Karpas-422 (cell line): ENCODE measurements around the gene TLR10. TPM values are rescaled to one million over a fixed set of nuclear protein-coding genes. Genes with fewer than 3 reads are reported as not detected.

ENCODE experiments used
- DNase-seq: peaks from one replicate; pipeline ENCODE4 v3.0.0-alpha.2; 2015
- H2AFZ ChIP-seq: fragments of 200-600 bp; sonication (generic); 2 replicates; pipeline ENCODE4 v1.6.1; 2014; ENCODE audit warnings: antibody characterized with exemption, low read length, mixed read lengths
- H3K27ac ChIP-seq: fragments of 200-600 bp; sonication (generic); 2 replicates; pipeline ENCODE4 v1.5.1; 2014; ENCODE audit warnings: mild to moderate bottlenecking, low read length, moderate library complexity
- H3K27me3 ChIP-seq: fragments of 200-600 bp; sonication (generic); 2 replicates; pipeline ENCODE4 v1.6.1; 2014; ENCODE audit warnings: low read length, mixed read lengths
- H3K36me3 ChIP-seq: fragments of 200-600 bp; sonication (generic); 2 replicates; pipeline ENCODE4 v1.6.1; 2014; ENCODE audit warnings: low read length, mixed read lengths; ENCODE audit not compliant: insufficient read depth
- H3K4me1 ChIP-seq: fragments of 200-600 bp; sonication (generic); 2 replicates; pipeline ENCODE4 v1.6.1; 2014; ENCODE audit warnings: mild to moderate bottlenecking, low read length, mixed read lengths
- H3K4me2 ChIP-seq: fragments of 200-600 bp; sonication (generic); 2 replicates; pipeline ENCODE4 v1.6.1; 2014; ENCODE audit warnings: low read length, low read depth, mild to moderate bottlenecking; ENCODE audit not compliant: poor library complexity, severe bottlenecking
- H3K4me3 ChIP-seq: fragments of 200-600 bp; sonication (generic); 2 replicates; pipeline ENCODE4 v1.5.1; 2014; ENCODE audit warnings: mild to moderate bottlenecking, antibody characterized with exemption, low read length, mixed read lengths
- H3K79me2 ChIP-seq: fragments of 200-600 bp; sonication (generic); 2 replicates; pipeline ENCODE4 v1.6.1; 2014; ENCODE audit warnings: mild to moderate bottlenecking, low read length, mixed read lengths
- H3K9ac ChIP-seq: fragments of 200-600 bp; sonication (generic); 2 replicates; pipeline ENCODE4 v1.6.0; 2014; ENCODE audit warnings: low read length
- H3K9me2 ChIP-seq: fragments of 200-600 bp; sonication (generic), shearing (Covaris generic); replicated peaks from 2 replicates; pipeline ENCODE4 v1.6.0; 2014; ENCODE audit warnings: mild to moderate bottlenecking, low read length, moderate library complexity; ENCODE audit not compliant: insufficient read depth
- H3K9me3 ChIP-seq: fragments of 300-700, 200-600 bp; sonication (generic); 2 replicates; pipeline ENCODE4 v1.6.1; 2014; ENCODE audit warnings: low read length, mixed read lengths
- H4K20me1 ChIP-seq: fragments of 200-600 bp; sonication (generic); 2 replicates; pipeline ENCODE4 v1.6.1; 2014; ENCODE audit warnings: mild to moderate bottlenecking, antibody characterized with exemption, low read length, low read depth; ENCODE audit not compliant: insufficient read depth
- total RNA-seq: library from RNA; depleted of rRNA; stranded (reverse); fragments of >200 nt; shearing (Covaris generic); gene quantifications from 2 replicates; pipeline ENCODE4 v1.2.3, GENCODE V29; 2014; ENCODE audit warnings: low replicate concordance

The TLR10 gene
- total RNA-seq, 1 experiment from 2014 or later: 142 TPM

DNA sequence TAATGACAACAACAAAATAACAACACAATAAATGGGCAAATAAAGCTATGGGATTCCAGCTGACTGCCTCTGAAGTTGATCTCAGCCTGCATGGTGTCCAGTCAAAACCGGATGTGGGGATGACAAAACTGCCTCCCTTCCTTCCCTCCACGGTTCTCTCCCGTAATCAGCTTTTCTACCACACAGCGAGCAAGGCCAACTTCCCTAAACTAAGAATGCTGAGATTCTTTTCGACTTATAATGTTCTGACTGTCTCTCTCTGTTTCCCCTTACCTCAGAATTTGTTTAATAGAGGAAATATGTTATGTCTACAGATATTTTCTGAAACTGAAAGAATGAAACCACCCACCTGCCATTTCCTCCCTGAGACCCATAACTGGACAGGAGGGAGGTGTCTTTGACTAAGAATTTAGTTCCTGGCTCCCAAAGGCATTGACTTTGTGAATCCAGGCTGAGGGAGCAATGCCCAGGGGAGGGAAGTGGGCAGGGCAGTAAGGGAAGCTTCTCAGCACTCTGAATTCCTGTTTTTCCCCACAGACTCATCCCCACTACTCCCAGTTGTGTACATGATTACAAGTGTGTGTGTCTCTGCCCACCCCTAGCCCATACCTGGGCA lies 22.8 kb upstream of the TLR10 start:
- Histone ChIP-seq H3K4me1 (peaks cover 43% of the 10 kb centered on the region), H3K9me3 (peaks cover 3% of the 10 kb centered on the region; the same call in 1 of the 2 replicates), H3K36me3 (peaks cover 21% of the 10 kb centered on the region), H3K9ac (peak overlapping the region; percentile 72), H3K27me3 (no peaks in the 10 kb centered on the region), H3K27ac (peak overlapping the region; percentile 93), H3K79me2 (peaks cover 25% of the 10 kb centered on the region), H3K4me3 (peak overlapping the region; percentile 63), H3K9me2 (no peaks in the 10 kb centered on the region), H3K4me2 (peak overlapping the region; percentile 81), H4K20me1 (no peaks in the 10 kb centered on the region), H2AFZ (peak overlapping the region; percentile 38; the same call in 1 of the 2 replicates)
- peak; percentile 88 for DNase-seq

DNA sequence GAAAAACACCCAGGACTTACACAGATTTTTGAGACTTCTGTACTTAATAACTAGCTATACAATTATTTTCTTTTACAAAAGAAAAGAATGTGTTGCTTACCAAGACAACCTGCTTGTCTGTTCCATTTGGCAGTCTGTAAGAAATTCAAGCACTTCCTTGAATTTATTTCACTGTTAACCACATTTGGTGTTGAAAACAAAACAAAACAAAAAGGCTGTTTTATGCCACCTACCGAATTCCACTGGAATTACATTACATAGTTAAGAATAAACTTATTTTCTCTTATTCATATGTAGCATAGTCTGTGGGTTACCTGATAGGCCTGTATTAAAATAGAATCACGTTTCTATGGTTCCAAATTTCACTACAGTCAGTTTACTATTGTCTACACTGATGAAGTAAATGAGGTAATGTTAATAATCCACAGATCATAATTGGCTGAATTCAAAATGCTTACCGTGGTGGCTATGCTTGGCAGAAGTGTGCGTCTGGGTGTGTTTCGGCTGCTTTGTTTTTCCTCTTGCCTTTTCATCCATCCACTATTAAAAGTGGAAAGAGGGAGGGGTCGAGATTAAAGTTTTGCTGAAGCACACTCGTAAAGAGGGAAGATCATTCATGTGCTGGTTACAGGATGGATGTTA lies 22.0 kb upstream of the TLR10 start, which contains the start of gene TLR1:
TSS of gene TLR1 (minus strand) at position 138 of the 642 bp plus-strand sequence. CDS start 5,960 bp downstream, outside the sequence.
- Histone ChIP-seq H3K79me2 (peaks cover 25% of the 10 kb centered on the region), H4K20me1 (no peaks in the 10 kb centered on the region), H3K9me3 (peaks cover 3% of the 10 kb centered on the region; the same call in 1 of the 2 replicates), H3K4me2 (peak within 1 kb of the TSS; percentile 81), H3K4me3 (peak within 1 kb of the TSS; percentile 63), H2AFZ (peak within 1 kb of the TSS; percentile 38; the same call in 1 of the 2 replicates), H3K9me2 (no peaks in the 10 kb centered on the region), H3K4me1 (peaks cover 36% of the 10 kb centered on the region), H3K36me3 (peaks cover 30% of the 10 kb centered on the region), H3K27me3 (no peaks in the 10 kb centered on the region), H3K9ac (peak within 1 kb of the TSS; percentile 72), H3K27ac (peak within 1 kb of the TSS; percentile 93)
- peak; percentile 89 for DNase-seq

DNA sequence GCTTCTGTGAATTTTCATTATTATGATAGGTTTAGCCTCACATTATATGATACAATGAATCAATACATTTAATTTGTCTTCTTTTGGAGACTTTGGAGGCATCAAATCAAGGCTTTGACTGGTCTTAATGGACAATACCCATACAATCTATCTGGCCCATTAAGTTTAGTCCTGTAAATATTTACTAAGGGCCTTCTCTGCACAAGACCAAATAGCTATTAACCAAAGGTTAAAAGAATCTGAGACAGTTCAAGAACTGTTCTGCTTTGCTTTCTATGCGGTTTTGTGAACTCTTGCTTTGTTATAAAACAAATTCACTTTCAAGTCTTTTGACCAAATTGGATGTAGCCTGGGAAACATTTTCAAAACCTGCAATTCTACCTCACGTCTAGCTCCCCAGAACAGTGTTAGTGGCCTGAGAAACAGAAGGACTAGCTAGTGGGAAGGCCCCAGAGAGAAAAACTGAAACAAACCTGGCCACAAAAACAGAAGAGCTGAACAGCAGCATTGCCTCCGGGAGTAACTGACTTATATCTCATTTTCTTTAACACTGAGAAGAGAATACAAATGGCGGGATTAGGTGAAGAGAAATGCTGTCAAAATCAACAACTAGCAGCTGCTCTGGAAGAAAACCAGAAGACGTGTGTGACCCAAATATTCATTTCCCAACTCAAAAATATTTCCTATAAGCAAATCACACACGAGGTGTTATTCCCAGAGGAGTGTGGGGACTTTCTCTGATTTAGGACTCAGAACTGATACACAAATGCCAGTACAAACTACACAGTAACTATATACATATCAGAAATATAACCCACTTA lies 21.3 kb upstream of the TLR10 start:
- H3K4me2 ChIP-seq: peak overlapping the region; percentile 81
- peak; percentile 72 for DNase-seq
- H3K9ac ChIP-seq: peak overlapping the region; percentile 72

DNA sequence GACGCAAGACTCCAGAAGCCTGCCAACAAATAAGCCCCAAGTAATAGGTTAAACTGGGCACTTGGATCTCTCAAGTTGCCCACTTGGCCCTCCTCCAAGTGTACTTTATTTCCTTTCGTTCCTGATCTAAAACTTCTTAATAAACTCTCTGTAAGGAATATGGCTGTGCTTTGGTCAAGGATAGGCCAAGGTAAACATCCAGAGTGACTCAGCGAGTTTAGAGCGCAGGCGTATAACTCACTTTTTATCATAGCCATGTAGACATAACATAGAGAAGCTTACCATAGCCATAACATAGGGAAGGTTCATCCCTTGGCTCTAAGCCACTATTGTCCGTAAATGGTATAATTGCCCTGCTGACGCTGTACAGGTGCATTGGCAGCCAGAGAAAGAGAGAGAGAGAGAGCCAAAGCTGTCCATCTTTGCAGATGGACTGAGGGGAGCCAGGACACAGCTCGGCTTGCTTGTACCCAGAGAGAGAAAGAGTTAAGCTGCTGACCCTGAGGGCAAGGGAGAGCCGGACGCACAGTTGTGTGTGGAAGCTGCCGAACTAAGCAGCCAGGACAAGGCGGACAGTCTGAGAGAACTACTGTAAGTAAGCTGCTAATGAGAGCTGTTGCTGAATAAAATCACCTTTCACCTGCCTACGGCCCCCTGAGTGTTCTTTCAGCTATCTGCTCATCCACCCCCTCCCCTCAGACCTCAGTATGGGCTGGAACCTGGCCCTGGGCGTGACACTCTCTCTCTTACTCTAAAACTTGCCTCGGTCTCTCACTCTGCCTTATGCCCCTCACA lies 20.0 kb upstream of the TLR10 start:
- Histone ChIP-seq H2AFZ (no peak overlapping the region), H3K9ac (no peak overlapping the region), H3K27ac (peak overlapping the region; percentile 93; the same call in 1 of the 2 replicates), H3K4me1 (peaks cover 31% of the 10 kb centered on the region), H3K4me3 (peak overlapping the region; percentile 63), H3K9me3 (peaks cover 3% of the 10 kb centered on the region; the same call in 1 of the 2 replicates), H3K9me2 (no peaks in the 10 kb centered on the region), H4K20me1 (no peaks in the 10 kb centered on the region), H3K4me2 (peak overlapping the region; percentile 81), H3K36me3 (peaks cover 50% of the 10 kb centered on the region), H3K79me2 (peaks cover 25% of the 10 kb centered on the region), H3K27me3 (no peaks in the 10 kb centered on the region)
- DNase-seq: no peak

More for the DNA sequence above, 21.3 kb upstream of the TLR10 start:
- no peaks in the 10 kb centered on the region for H3K9me2 ChIP-seq
- peak overlapping the region; percentile 63 for H3K4me3 ChIP-seq
- peaks cover 37% of the 10 kb centered on the region for H3K36me3 ChIP-seq
- peaks cover 31% of the 10 kb centered on the region for H3K4me1 ChIP-seq
- H3K79me2 ChIP-seq: peaks cover 25% of the 10 kb centered on the region
- H2AFZ ChIP-seq: 0 out of 2 replicates have a peak overlapping the region, but pooled peaks have one; percentile 4
- H3K27me3 ChIP-seq: no peaks in the 10 kb centered on the region
- H3K27ac ChIP-seq: peak overlapping the region; percentile 93
- no peaks in the 10 kb centered on the region for H4K20me1 ChIP-seq
- H3K9me3 ChIP-seq: peaks cover 3% of the 10 kb centered on the region; the same call in 1 of the 2 replicates

DNA sequence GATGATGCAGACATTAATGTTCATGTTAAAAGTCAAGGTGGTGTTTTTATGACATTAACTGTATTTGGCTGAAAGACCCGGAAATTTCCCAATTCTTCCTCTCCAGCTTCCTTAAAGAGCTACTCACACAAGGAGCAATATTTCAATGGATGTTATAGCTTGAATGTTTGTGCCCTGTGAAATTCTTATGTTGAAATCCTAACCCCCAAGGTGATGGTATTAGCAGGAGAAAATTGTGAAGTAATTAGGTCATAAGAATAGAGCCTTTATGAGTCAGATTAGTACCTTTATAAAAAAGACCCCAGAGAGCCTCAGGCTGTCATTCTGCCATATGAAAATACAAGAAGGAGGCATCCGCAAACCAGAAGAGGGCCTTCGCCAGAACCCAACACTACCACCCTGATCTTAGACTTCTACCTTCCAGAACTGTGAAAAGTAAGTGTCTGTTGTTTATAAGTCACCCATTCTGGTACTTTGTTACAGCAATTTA lies 18.2 kb upstream of the TLR10 start:
- Histone ChIP-seq H3K9ac (no peak overlapping the region), H3K79me2 (peaks cover 25% of the 10 kb centered on the region), H3K9me2 (no peaks in the 10 kb centered on the region), H3K9me3 (peaks cover 3% of the 10 kb centered on the region; the same call in 1 of the 2 replicates), H3K27me3 (no peaks in the 10 kb centered on the region), H3K4me3 (no peak overlapping the region), H3K4me2 (no peak overlapping the region), H3K27ac (no peak overlapping the region), H3K4me1 (peaks cover 29% of the 10 kb centered on the region), H3K36me3 (peaks cover 64% of the 10 kb centered on the region), H2AFZ (no peak overlapping the region), H4K20me1 (no peaks in the 10 kb centered on the region)
- DNase-seq: no peak

DNA sequence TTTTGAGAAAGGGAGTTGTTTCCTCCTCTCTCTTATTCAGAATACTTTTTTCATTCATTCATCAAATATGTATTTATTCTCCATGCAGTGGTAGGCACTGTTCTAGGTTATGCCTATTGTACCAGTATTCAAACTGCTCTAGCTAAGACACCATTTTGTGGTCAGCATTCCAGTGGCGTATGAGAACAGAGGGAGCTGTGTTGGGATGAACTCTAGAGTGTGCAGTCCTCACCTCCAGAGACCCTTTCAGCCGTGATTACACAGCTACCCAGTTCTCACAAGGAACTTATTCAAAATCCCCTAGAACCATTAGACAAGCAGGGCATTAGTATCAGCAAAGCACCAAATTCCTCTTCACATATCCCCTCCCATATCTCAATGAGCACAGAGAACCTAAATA lies 17.6 kb upstream of the TLR10 start:
- H3K27ac ChIP-seq: no peak overlapping the region
- peaks cover 70% of the 10 kb centered on the region for H3K36me3 ChIP-seq
- H3K4me2 ChIP-seq: no peak overlapping the region
- H3K9me3 ChIP-seq: peaks cover 3% of the 10 kb centered on the region; the same call in 1 of the 2 replicates
- H3K4me3 ChIP-seq: no peak overlapping the region
- no peaks in the 10 kb centered on the region for H3K9me2 ChIP-seq
- peaks cover 25% of the 10 kb centered on the region for H3K4me1 ChIP-seq
- peaks cover 25% of the 10 kb centered on the region for H3K79me2 ChIP-seq
- H4K20me1 ChIP-seq: no peaks in the 10 kb centered on the region
- no peak overlapping the region for H2AFZ ChIP-seq
- no peak for DNase-seq
- H3K27me3 ChIP-seq: no peaks in the 10 kb centered on the region
- no peak overlapping the region for H3K9ac ChIP-seq

DNA sequence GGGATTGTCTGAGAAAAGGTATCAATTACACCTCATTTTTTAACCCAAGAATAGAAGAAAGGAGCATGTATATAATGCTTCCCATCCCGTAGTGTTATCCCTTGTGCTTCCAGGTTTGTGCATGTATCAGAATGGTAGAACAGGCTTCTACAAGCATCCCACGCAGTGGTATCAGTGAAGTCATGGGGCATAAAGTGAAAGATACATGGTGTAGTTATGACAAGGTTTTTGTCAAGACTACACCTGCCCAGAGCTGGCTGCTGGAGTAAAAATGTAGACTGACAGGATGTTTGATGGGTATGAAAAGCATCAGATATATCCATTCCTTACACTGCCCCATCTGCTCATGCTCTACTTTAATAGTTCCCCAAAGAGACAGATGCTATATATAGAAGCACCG lies 12.3 kb upstream of the TLR10 start:
- Histone ChIP-seq H3K27me3 (no peaks in the 10 kb centered on the region), H3K4me3 (no peak overlapping the region), H3K9me3 (no peaks in the 10 kb centered on the region), H3K79me2 (no peaks in the 10 kb centered on the region), H3K27ac (no peak overlapping the region; the same call in 1 of the 2 replicates), H2AFZ (no peak overlapping the region), H4K20me1 (no peaks in the 10 kb centered on the region), H3K9me2 (no peaks in the 10 kb centered on the region), H3K9ac (no peak overlapping the region), H3K4me2 (no peak overlapping the region), H3K36me3 (peaks cover 45% of the 10 kb centered on the region), H3K4me1 (peaks cover 8% of the 10 kb centered on the region)
- DNase-seq: no peak
